Loucy (cell line): ENCODE results near the gene CDH4.

Experiments
- EZH2phosphoT487 ChIP-seq: fragments of 200-600 bp; IDR thresholded peaks from 2 replicates; pipeline ENCODE4 v1.6.1; 2018; ENCODE audit warnings: antibody characterized with exemption, mild to moderate bottlenecking, moderate library complexity, borderline replicate concordance
- TF ChIP-seq, protein P1 (sequence below): fragments of 200-600 bp; sonication (generic); conservative IDR thresholded peaks from 2 replicates; pipeline ENCODE4 v1.5.1; 2014; ENCODE audit warnings: mild to moderate bottlenecking, antibody characterized with exemption, low read length

DNA sequence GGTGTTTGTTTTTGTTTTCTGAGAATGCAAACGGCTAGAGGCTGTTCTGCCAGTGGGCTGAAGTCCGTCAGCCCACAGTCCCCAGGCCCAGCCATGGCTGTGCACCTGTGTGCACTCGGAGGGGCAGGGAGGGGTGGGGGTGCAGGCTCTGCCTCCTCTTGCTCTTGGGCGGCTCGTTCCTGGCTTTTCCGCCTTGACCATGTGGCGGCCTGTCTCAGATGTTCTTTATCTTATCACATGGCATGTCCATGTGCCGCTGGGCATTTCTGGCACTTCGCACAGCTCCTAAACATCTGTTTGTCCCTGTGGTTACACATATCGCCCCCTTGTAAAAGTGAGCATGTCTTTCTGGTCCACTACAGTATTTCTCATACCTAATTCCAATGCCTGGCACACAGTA is 137.0 kb downstream of the CDH4 start:
- TF ChIP-seq, protein P1, sequence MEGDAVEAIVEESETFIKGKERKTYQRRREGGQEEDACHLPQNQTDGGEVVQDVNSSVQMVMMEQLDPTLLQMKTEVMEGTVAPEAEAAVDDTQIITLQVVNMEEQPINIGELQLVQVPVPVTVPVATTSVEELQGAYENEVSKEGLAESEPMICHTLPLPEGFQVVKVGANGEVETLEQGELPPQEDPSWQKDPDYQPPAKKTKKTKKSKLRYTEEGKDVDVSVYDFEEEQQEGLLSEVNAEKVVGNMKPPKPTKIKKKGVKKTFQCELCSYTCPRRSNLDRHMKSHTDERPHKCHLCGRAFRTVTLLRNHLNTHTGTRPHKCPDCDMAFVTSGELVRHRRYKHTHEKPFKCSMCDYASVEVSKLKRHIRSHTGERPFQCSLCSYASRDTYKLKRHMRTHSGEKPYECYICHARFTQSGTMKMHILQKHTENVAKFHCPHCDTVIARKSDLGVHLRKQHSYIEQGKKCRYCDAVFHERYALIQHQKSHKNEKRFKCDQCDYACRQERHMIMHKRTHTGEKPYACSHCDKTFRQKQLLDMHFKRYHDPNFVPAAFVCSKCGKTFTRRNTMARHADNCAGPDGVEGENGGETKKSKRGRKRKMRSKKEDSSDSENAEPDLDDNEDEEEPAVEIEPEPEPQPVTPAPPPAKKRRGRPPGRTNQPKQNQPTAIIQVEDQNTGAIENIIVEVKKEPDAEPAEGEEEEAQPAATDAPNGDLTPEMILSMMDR, result no peak
- TF ChIP-seq EZH2phosphoT487, result no peak
